Measurements from ENCODE around the gene TLR10. TPM values are rescaled to one million over a fixed set of nuclear protein-coding genes. Genes with fewer than 3 reads are reported as not detected.

Gene TLR10
- total RNA-seq, 6 experiments from 2014 or later, result not detected

GRCh38 chr4:38751341-38752010, 31.3 kb downstream of the TLR10 start:
- peaks cover 6% of the 10 kb centered on the region for H3K27me3 Mint-ChIP-seq (ENCODE audit: insufficient read depth)
- H3K4me3 Mint-ChIP-seq, result no peak overlapping the region
- H3K27ac Mint-ChIP-seq, result no peak overlapping the region
- no peak for DNase-seq
- no peaks in the 10 kb centered on the region for H3K4me1 Mint-ChIP-seq (ENCODE audit: low read depth)
- H3K9me3 Mint-ChIP-seq, result peaks cover 9% of the 10 kb centered on the region
- TF ChIP-seq, protein P1, sequence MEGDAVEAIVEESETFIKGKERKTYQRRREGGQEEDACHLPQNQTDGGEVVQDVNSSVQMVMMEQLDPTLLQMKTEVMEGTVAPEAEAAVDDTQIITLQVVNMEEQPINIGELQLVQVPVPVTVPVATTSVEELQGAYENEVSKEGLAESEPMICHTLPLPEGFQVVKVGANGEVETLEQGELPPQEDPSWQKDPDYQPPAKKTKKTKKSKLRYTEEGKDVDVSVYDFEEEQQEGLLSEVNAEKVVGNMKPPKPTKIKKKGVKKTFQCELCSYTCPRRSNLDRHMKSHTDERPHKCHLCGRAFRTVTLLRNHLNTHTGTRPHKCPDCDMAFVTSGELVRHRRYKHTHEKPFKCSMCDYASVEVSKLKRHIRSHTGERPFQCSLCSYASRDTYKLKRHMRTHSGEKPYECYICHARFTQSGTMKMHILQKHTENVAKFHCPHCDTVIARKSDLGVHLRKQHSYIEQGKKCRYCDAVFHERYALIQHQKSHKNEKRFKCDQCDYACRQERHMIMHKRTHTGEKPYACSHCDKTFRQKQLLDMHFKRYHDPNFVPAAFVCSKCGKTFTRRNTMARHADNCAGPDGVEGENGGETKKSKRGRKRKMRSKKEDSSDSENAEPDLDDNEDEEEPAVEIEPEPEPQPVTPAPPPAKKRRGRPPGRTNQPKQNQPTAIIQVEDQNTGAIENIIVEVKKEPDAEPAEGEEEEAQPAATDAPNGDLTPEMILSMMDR (IDR thresholded peaks at IDR 0.05), result no peak
- peaks cover 9% of the 10 kb centered on the region; the same call in 1 of the 2 replicates for H3K36me3 Mint-ChIP-seq (ENCODE audit: low read depth)

GRCh38 chr4:38749336-38749735, 33.5 kb downstream of the TLR10 start:
- DNase-seq, result no peak
- H3K27me3 Mint-ChIP-seq (ENCODE audit: insufficient read depth), result peaks cover 6% of the 10 kb centered on the region
- TF ChIP-seq, protein P1 (IDR thresholded peaks at IDR 0.05), result no peak
- no peaks in the 10 kb centered on the region for H3K4me1 Mint-ChIP-seq (ENCODE audit: low read depth)
- H3K4me3 Mint-ChIP-seq, result no peak overlapping the region
- H3K36me3 Mint-ChIP-seq (ENCODE audit: low read depth), result peaks cover 9% of the 10 kb centered on the region; the same call in 1 of the 2 replicates
- no peak overlapping the region for H3K27ac Mint-ChIP-seq
- peaks cover 9% of the 10 kb centered on the region for H3K9me3 Mint-ChIP-seq

GRCh38 chr4:38747629-38748028, 35.2 kb downstream of the TLR10 start:
- TF ChIP-seq, protein P1 (IDR thresholded peaks at IDR 0.05), result no peak
- Mint-ChIP-seq H3K4me1 (ENCODE audit: low read depth) (peaks cover 7% of the 10 kb centered on the region), H3K36me3 (ENCODE audit: low read depth) (peaks cover 9% of the 10 kb centered on the region; the same call in 1 of the 2 replicates), H3K27me3 (ENCODE audit: insufficient read depth) (peaks cover 6% of the 10 kb centered on the region), H3K27ac (no peak overlapping the region), H3K4me3 (no peak overlapping the region), H3K9me3 (peaks cover 9% of the 10 kb centered on the region)
- DNase-seq, result no peak

DNA sequence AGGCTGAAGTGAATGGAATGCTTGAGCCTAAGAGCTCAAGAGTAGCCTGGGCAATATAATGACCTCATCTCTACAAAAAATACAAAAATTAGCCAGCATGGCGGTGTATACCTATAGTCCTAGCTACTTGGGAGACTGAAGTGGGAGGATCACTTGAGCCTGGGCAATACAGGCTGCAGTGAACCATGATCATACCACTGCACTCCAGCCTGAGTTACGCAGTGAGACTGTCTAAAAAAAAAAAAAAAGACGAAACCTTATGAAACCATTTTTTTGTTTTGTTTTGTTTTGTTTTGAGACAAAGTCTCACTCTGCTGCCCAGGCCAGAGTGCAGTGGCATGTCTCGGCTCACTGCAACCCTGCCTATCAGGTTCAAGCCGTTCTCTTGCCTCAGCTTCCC, 36.9 kb downstream of the TLR10 start:
- Mint-ChIP-seq H3K27ac (no peak overlapping the region), H3K9me3 (peaks cover 9% of the 10 kb centered on the region), H3K4me1 (ENCODE audit: low read depth) (peaks cover 7% of the 10 kb centered on the region), H3K4me3 (no peak overlapping the region), H3K27me3 (ENCODE audit: insufficient read depth) (peaks cover 8% of the 10 kb centered on the region), H3K36me3 (ENCODE audit: low read depth) (peaks cover 9% of the 10 kb centered on the region; the same call in 1 of the 2 replicates)
- no peak for DNase-seq
- TF ChIP-seq, protein P1 (IDR thresholded peaks at IDR 0.05), result no peak

DNA sequence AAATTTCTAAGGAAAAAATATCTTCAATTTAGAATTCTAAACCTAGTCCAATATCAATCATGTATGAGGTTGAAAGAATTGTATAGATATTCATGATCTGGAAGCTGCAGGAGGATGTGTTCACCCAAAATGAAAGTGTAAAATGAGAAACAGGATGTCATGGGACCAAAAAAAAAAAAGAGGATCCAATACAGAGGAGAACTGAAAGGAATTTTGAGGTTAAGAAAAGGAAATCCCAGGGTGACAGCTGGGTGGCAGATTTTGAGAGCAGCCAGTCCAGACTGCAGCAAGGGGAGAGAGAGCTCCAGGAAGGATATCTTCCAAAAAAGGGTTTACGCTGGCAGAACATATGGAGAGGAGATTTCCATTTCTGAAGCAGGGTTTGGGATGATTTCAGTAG, 38.9 kb downstream of the TLR10 start:
- Mint-ChIP-seq H3K9me3 (peaks cover 9% of the 10 kb centered on the region), H3K36me3 (ENCODE audit: low read depth) (peaks cover 9% of the 10 kb centered on the region; the same call in 1 of the 2 replicates), H3K4me3 (peak overlapping the region; percentile 40), H3K27ac (no peak overlapping the region), H3K27me3 (ENCODE audit: insufficient read depth) (peaks cover 2% of the 10 kb centered on the region), H3K4me1 (ENCODE audit: low read depth) (peaks cover 7% of the 10 kb centered on the region)
- no peak for DNase-seq
- TF ChIP-seq, protein P1 (IDR thresholded peaks at IDR 0.05), result no peak

All from HFFc6 (cell line).